Measurements from ENCODE around the gene EFCAB6. TPM values are rescaled to one million over a fixed set of nuclear protein-coding genes. Genes with fewer than 3 reads are reported as not detected.

The EFCAB6 gene
- total and polyA plus RNA-seq, 9 of the 15 experiments (the other 6 are each of a cell fraction or from before 2014, with no cell fraction given) = 0.06 TPM; not detected in 8

DNA sequence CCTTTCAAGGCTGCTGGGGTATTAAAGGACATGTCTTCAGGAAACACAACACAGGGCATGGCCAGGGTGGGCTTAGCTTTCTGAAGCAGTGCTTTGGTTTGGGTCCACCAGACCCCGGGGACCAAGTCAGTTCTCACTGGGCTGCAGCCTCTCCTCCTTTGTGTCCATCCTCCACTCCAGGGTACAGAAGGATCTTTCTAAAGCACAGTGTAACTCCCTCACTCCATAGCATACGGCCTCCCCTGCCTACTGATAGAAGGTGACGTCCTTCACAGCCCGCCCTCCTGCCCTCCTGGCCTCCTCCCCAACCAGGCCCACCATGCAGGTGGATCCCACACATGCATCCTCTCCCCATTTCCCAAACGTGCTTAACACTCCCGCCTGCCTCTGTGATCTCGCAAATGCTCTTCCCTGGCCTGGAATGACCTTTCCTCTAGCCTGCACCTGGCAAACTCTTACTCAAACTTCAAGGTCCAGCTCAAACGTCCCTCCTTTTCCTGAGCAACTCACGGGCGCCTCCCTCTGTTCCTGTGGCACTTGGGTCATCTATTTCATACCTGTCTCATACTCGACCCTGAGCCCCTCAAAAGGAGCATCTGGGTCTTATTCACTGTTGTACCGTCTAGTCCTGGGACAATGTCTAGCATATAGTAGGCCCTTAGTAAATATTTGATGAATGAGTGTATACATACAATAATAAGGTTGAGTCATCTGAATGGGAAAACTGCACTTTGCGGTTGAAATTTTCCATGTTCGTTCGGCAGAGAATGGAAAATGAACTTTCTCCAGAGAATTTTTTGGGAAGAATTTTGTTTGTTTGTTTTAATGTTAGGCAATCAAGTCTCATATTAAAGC lies 187.7 kb downstream of the EFCAB6 start:
- POLR2A ChIA-PET = no interaction called here
- no TSS peak for BruUV-seq (replicated peaks)

DNA sequence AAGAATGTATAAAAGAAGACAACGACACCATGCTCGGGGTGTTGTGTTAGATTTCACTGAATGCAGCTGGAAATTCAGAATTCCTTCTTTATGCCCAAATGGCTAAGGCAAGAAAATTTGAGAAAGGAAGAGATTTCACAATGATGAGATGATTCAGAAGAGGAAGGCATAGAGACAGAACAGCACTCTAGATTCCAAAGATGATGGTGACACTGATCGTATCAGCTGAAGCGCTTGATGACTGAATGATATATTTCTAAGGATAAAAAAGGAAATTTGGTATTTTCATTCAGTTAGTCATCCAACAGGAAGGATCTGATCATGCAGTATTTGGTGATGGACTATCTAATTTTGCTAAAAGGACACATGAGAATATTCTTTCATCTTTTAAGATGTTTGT lies 189.2 kb downstream of the EFCAB6 start:
- DNase-seq (ENCODE audit: extremely low read depth in 1 of 4, low spot score in 3 of 4) = no peak
- no peak overlapping the region for H3K4me3 ChIP-seq
- no peak overlapping the region for H3K27ac ChIP-seq (ENCODE audit: extremely low read depth, low read depth, low read length)
- TF ChIP-seq ZFPM2 (CRISPR knock-in tag; IDR thresholded peaks at IDR 0.05) (no peak), RBM17 (IDR thresholded peaks at IDR 0.05; ENCODE audit: borderline replicate concordance, low read depth, low read length) (no peak), NCOA4 (IDR thresholded peaks at IDR 0.05; ENCODE audit: partially characterized antibody) (no peak)
- TF ChIP-seq, protein P1, sequence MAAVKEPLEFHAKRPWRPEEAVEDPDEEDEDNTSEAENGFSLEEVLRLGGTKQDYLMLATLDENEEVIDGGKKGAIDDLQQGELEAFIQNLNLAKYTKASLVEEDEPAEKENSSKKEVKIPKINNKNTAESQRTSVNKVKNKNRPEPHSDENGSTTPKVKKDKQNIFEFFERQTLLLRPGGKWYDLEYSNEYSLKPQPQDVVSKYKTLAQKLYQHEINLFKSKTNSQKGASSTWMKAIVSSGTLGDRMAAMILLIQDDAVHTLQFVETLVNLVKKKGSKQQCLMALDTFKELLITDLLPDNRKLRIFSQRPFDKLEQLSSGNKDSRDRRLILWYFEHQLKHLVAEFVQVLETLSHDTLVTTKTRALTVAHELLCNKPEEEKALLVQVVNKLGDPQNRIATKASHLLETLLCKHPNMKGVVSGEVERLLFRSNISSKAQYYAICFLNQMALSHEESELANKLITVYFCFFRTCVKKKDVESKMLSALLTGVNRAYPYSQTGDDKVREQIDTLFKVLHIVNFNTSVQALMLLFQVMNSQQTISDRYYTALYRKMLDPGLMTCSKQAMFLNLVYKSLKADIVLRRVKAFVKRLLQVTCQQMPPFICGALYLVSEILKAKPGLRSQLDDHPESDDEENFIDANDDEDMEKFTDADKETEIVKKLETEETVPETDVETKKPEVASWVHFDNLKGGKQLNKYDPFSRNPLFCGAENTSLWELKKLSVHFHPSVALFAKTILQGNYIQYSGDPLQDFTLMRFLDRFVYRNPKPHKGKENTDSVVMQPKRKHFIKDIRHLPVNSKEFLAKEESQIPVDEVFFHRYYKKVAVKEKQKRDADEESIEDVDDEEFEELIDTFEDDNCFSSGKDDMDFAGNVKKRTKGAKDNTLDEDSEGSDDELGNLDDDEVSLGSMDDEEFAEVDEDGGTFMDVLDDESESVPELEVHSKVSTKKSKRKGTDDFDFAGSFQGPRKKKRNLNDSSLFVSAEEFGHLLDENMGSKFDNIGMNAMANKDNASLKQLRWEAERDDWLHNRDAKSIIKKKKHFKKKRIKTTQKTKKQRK (IDR thresholded peaks at IDR 0.05; ENCODE audit: borderline replicate concordance, low read depth, low read length) = no peak
- ChIA-PET POLR2A (no interaction called here), CTCF (ENCODE audit: low intra/inter-chr PET ratio) (no interaction called here)
- no peak overlapping the region for H2AFZ ChIP-seq (ENCODE audit: low read depth, low read length)
- in situ Hi-C loops (cut with MboI) (no loop called here), intact Hi-C loops (cut with micrococcal nuclease) (loop anchor here (5.0 kb wide), 1 partner anchor 226 kb away; no protein-coding TSS in a partner anchor)
- no peaks in the 10 kb centered on the region for H3K36me3 ChIP-seq (ENCODE audit: control insufficient read depth, insufficient read depth, low read length)
- H3K27me3 ChIP-seq (ENCODE audit: control insufficient read depth in 2 of 2, insufficient read depth in 2 of 2, low read length in 2 of 2) = no peaks in the 10 kb centered on the region; a peak in 1 of 5 replicates
- no peak for ATAC-seq
- no peak for FAIRE-seq
- no peak overlapping the region for H3K9ac ChIP-seq (ENCODE audit: insufficient read depth in 1 of 2, low read depth in 2 of 2, low read length in 2 of 2)
- no TSS peak for BruUV-seq (replicated peaks)
- no peaks in the 10 kb centered on the region for H3K9me1 ChIP-seq (ENCODE audit: control insufficient read depth, insufficient read depth, low read length)
- no peaks in the 10 kb centered on the region for H3K9me3 ChIP-seq (replicated peaks; ENCODE audit: control insufficient read depth, insufficient read depth, low read depth, low read length)
- 0% methylated on average over 4 of the region's 4 CpGs for WGBS (ENCODE audit: insufficient coverage, low coverage, missing lambda C conversion rate)
- H3K4me2 ChIP-seq (ENCODE audit: insufficient read depth, low read length) = no peak overlapping the region
- H4K20me1 ChIP-seq (replicated peaks; ENCODE audit: control insufficient read depth, insufficient read depth, low read length) = no peaks in the 10 kb centered on the region
- H3K4me1 ChIP-seq (replicated peaks in 1 of 2; ENCODE audit: control insufficient read depth in 2 of 2, insufficient read depth in 2 of 2, low read length in 2 of 2) = no peaks in the 10 kb centered on the region
- no peaks in the 10 kb centered on the region for H3K79me2 ChIP-seq (ENCODE audit: control insufficient read depth, insufficient read depth, low read length)

More for the DNA sequence above, 187.7 kb downstream of the EFCAB6 start:
- WGBS (ENCODE audit: insufficient coverage, low coverage, missing lambda C conversion rate) = 2% methylated on average over 9 of the region's 15 CpGs
- H3K9ac ChIP-seq (ENCODE audit: insufficient read depth in 1 of 2, low read depth in 2 of 2, low read length in 2 of 2) = no peak overlapping the region
- no peaks in the 10 kb centered on the region for H3K79me2 ChIP-seq (ENCODE audit: control insufficient read depth, insufficient read depth, low read length)
- in situ Hi-C loops (cut with MboI) (no loop called here), intact Hi-C loops (cut with micrococcal nuclease) (loop anchor here (5.0 kb wide), 1 partner anchor 227 kb away; no protein-coding TSS in a partner anchor)
- peaks cover 0 to 1% of the 10 kb centered on the region in 2 experiments; a peak in 1 of 5 replicates for H3K27me3 ChIP-seq (ENCODE audit: control insufficient read depth in 2 of 2, insufficient read depth in 2 of 2, low read length in 2 of 2)
- no peaks in the 10 kb centered on the region for H3K9me3 ChIP-seq (replicated peaks; ENCODE audit: control insufficient read depth, insufficient read depth, low read depth, low read length)
- H3K27ac ChIP-seq (ENCODE audit: extremely low read depth, low read depth, low read length) = no peak overlapping the region
- H3K4me3 ChIP-seq = no peak overlapping the region
- H4K20me1 ChIP-seq (replicated peaks; ENCODE audit: control insufficient read depth, insufficient read depth, low read length) = no peaks in the 10 kb centered on the region
- no peak for DNase-seq (ENCODE audit: extremely low read depth in 1 of 4, low spot score in 3 of 4)
- FAIRE-seq = no peak
- ATAC-seq = no peak
- H3K36me3 ChIP-seq (ENCODE audit: control insufficient read depth, insufficient read depth, low read length) = no peaks in the 10 kb centered on the region
- H2AFZ ChIP-seq (ENCODE audit: low read depth, low read length) = no peak overlapping the region
- H3K4me2 ChIP-seq (ENCODE audit: insufficient read depth, low read length) = no peak overlapping the region
- CTCF ChIA-PET (ENCODE audit: low intra/inter-chr PET ratio) = no interaction called here
- no peaks in the 10 kb centered on the region for H3K4me1 ChIP-seq (replicated peaks in 1 of 2; ENCODE audit: control insufficient read depth in 2 of 2, insufficient read depth in 2 of 2, low read length in 2 of 2)
- no peak for TF ChIP-seq DMBX1 (CRISPR knock-in tag; IDR thresholded peaks at IDR 0.05; ENCODE audit: borderline replicate concordance)
- H3K9me1 ChIP-seq (ENCODE audit: control insufficient read depth, insufficient read depth, low read length) = no peaks in the 10 kb centered on the region

Data from K562 (cell line).